Right lung (tissue), 5 donors: Measurements from ENCODE around the gene BMP5. TPM values are rescaled to one million over a fixed set of nuclear protein-coding genes. Genes with fewer than 3 reads are reported as not detected.

Experiments used
- DNase-seq, 2 donors: peaks; one replicate each; pipeline ENCODE4 v3.0.0-alpha.2; 2013
- polyA plus RNA-seq, 5 donors: library from polyadenylated mRNA; unstranded; fragments of 120-200 nt; gene quantifications; one replicate each; pipeline versions ENCODE4 v1.2.1 to v1.2.3, GENCODE V29; 2013; ENCODE audit warnings: inconsistent platforms in 1 of 5, low replicate concordance in 1 of 5; ENCODE audit not compliant: insufficient read length in 5 of 5, insufficient read depth in 1 of 5

Gene BMP5
- polyA plus RNA-seq, 5 donors, result 65.3 to 95.9 (median 81.3) TPM

DNA sequence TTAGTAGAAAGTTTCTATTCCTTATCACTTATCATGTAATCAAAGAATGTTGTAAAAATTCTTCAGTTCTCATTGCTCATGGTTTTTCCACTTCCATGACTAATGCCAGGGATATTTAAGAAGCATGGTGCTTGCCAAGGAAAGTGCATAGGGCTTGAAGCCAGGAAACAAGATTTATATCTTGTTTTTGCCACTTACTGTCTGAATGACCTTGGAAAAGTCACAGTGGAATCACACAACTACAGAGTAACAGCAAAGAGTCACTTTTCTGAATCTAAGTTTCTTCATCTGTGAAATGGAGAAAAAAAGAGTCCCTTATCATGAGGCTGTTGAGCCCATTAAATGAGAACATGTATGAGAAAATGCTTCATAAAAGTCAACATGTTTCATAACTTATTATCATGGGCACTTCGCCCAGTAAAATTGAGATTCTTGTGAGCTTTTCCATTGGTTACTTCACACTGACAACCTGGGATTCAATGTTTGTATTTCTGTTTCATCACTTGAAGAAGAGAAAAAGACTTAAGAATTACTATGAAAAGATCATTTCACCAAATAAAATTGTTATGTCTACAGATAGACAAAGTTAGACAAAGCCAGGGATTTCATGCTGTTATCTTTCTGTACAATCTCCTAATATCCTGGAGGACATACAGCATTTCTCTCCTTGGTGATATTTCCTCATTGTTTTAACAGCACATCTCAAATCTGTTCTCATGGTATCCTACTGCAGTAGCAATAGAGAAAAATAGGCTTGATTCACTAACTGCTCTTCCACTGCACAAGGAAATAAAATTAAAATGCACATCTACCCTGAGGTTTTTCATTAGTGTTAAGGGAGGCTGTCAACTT, 7.6 kb upstream of the BMP5 start:
- DNase-seq, result no peak

DNA sequence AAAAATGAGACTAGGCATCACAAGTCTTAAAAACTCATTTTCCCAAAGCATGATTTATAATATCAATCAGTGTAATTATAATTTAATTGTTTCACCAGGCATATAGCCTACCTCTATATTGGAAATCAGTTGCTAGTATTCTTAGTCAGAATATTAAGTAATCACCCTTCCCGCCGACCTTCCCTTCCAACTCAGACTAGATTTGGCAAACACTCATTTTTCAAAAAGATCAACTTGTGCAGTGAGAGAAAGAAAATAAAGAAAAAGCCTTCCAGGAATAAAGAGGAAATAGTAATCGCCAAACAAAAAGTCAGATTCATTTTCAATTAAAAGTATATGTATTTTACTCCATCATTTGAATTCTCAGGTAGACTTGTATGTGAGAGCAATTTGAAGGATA, 1.9 kb upstream of the BMP5 start:
- DNase-seq, result no peak

DNA sequence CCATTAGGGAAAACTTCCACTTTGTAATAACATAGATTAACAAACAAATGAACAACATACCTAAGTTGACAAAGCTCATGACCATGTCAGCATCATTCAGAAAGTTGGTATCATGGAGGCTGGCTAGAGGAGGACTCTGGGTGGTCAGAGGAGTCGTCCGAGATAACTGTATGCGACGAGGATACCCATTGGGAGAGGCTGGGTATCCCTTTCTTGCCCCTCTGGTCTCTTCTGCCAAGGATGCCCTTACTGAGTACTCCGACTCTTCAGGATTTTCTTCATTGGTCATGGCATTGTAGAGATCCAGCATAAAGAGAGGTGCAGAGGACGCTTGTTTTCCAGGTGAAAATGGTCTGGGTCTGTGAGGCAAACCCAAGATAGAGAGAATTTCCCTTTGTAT, 1.1 kb downstream of the BMP5 start:
- DNase-seq, result no peak

DNA sequence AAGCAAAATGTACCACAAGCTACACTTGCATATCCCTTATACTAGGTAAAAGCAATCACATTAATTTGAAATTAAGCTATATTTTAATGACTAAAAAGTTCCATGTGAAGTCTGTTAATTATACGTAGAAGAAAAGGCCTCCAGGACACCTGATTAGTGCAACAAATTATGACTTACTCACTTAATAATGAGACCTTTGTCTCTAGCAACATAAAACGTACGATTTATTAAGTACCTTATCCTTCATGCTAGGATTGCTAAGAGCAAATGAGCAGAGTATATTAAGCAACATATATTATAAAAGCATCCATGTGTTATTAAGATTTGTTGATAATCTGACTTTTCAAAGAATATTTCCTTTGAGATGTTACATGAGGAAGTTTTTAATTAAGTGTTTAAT, 2.5 kb downstream of the BMP5 start:
- no peak for DNase-seq

DNA sequence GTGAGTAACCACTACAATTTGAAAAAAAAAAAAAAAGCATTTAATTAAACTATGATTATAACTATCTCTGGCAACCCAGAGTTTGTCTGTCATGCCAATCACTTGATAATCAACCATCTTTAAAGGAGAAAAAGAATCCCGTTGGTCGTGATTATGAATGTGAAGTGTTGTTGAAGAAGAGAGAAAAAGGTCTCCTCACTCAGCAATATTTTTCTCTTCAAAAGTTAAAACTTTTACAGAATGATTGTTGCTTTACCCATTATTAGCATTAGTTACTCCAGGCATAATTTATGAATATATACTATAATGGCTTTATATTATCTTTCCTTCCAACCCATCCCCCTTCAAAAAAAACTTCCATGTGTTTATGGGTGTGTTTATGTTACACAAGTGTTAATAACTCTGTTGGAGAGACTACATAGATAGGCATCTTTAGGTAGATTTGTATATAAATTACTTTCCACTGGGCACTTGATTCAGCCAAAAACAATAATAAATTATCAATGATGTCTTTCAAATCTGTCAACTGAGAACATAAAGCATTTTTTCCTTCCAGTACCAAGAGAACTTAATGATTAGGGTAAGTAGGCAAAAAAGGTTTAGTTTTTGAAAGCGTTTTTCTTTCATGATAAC, 5.1 kb downstream of the BMP5 start:
- DNase-seq, result no peak

DNA sequence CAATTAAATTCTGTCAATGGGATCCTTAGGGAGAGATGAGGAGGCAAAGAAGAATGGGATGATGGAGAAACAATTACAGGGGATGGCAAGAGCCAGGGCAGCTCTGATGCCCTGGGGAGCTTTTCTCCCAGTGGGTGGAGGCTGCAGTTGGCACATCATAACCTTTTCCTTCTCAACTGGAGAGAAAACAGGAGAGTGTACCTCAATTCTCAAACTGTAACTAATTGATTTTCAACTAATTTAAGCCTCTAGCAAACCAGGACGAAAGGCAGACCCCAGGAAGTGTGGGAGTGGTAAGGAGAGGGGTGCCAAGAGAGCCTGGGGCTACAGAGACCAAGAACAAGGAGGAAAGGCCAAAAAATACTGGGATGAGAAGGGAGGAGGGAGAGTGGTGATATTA, 5.7 kb downstream of the BMP5 start:
- DNase-seq, result no peak

DNA sequence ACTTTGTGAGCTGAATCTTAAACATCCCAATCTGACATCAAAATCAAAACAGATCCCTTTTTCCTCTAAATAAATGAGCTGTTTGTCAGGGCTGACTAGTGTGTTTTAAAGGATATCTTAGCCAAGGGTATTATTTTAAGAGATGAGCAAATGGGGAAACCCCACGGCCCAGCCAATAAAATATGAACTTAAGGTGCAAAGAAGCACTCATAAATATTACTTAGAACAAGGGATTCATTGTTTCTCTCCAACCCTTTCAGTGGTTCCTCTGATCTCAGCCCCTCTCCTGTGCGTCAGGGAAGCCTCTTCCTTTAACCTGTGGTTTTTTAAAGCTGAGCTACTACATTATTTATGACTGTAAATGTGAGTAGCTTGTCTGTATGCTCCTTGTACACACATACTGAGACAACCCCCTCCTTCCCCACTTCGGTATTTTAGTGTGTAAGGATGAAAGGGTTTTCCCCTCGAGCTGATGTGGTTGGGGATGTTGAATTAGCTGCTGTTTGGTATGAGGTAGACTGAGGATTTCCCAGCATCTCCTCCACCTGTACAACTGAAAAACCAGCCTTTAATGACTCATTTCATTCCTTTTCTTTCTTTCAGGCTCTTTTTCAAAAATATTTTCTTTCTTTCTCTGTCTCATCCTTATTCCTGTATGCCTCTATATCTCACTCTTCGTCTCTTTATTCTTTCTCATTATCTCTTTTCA, 6.5 kb downstream of the BMP5 start:
- DNase-seq, result no peak

DNA sequence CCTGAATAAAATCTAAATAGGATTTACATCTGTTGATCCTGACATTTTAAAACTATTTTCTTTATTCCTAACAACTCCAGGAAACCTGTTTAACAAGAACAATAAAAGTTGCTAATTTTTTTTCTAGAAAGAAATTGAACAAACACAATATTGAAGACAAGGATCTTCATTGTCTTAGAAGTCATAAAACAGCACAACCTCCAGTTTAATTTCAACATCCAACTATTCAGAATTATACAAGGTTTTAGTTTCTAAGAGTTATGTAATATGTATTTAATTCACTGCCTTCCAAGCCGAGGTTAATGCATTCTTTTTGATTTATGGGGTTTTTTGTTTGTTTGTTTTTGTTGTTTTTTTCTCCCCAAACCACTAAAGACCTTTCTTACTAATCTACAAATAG, 7.2 kb downstream of the BMP5 start:
- DNase-seq, result no peak

DNA sequence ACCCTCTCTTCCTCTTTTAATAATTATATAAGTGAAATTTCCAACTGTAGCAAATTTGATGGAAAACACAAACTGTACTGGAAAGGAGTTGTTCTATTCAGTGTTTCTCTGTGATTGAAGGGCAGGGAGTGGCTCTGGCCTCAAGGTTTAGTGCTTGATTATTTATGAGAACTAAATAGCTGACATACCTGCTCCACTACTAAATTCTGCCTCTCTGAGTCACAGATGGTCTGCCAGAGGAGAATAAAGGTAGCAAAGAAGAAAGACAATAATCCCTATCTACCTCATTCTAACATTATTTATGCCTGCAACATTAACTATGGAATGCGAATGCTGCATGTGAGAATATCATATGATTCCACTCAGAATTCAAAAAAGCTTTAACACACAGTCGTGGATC, 9.3 kb downstream of the BMP5 start:
- no peak for DNase-seq

DNA sequence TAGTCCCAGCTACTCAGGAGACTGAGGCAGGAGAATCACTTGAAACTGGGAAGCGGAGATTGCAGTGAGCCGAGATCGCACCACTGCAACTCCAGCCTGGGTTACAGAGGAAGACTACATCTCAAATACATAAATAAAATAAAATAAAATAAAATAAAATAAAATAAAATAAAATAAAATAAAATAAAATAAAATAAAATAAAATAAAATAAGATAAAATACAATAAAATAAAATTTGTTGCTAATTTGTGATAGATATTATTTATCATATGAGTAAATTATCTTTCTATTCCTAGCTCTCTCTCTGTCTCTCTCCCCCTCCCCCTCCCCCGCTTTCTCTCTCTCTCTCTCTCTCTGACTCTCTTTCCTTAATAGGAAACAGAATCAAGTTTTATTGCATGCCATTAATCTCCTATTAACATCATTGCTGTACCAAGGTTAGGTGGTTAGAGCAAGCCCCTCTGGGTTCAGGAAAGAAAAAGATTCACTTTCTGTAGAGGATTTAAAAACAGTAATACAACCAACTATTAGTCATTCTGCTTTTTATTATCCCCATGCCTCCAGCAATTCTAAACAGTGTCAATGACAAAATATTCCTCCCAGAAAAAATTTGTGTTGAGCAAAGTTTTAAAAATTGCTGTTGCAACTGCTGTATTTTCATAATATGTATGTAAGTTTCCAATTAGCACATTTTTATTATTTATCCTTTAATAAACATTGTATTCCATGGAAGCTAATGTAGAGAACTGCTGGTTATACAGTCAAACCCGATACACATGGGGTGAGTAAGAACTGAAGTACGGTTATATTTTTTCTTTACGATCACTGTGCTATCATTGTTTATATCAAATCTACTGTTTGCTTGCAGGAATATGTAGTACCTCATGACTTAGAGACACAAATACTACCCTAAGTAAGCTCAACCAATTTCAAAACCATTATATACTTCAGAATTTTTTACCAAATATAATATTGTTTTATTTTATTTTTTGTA, 22.1 kb downstream of the BMP5 start:
- DNase-seq, result no peak

DNA sequence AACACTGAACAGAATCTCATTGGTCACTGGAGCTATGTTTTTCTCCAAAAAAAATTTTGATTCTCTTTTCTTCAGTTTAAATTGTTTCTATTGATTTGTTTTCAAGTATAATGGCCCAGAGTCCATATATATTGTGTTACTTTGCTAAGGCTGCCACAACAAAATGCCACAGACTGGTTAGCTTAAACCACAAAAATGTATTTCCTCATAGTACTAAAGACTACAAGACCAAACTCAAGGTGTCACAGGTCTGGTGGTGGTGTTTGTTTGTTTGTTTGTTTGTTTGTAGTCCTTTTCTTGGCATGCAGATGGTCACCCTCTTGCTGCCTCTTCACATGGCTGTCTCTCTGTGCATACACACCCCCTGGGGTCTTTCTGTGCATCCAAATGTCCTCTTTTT, 34.0 kb downstream of the BMP5 start:
- DNase-seq, result no peak

DNA sequence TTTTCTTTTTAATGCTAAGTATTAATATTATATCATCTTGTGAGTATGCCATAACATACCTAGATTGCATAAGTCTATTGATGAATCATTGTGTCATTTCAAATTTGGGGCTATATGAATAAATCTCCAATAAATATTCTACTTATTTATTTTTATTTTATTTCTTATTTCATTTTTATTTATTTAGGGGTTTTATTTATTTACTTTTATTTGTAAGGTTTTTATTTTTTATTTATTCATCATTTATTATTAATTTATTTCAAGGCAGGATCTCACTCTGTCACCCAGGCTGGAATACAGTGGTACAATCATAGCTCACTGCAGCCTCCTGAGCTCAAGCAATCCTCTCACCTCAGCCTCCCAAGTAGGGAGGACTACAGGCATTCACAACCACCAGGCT, 36.3 kb downstream of the BMP5 start:
- no peak for DNase-seq

DNA sequence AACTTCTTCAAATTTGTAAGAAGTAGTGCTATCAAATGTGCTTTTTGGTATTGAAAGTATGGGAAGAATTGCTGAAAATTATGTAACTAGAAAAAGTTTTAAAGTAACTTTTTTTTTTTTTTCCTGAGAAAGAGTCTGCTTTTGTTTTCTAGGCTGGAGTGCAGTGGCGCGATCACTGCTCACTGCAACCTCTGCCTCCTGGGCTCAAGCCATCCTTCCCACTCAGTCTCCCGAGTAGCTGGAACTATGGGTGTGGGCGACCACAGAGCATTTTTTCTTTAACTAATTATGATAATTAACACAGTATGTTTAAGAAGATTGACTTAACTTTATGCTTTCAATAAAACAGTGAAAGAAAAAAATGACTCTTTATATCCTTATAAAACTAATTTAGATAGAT, 38.4 kb downstream of the BMP5 start:
- DNase-seq, result no peak

DNA sequence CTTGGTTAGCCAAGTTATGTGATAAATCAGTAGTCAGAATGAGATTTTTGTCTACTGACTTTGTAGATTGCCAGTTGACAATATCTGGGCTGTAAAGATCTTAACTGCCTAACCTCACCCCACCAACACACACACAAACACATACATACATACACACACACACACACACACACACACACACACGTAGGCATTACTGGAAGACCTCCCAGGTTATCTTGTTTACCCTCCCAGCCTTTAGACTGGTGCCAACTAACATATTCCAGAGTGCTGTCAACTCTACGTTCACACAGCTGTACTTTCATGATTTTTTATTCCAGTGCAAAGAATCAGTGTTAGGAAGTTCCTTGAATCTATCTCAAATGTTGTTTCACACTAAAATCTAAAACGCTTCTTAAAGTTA, 38.9 kb downstream of the BMP5 start:
- peak; percentile 30 to 42 for DNase-seq

DNA sequence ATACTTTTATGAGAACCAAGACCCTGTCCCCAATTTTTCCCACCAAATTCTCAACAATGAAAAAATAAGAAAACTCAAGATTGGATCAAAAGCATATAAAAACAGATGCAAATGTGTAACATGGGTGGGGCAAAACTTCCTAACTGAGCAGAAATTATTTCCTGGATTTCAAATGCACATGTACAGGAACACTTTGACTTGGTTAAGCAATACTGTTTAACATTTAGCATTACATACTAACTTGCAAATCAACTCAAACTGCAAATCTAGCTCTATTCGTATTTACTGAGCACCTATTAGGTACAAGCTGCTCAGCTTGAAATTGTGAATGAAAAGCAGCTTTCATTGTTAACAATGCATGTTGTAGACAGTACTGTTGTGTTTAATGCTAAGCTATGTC, 40.2 kb downstream of the BMP5 start:
- DNase-seq, result no peak

DNA sequence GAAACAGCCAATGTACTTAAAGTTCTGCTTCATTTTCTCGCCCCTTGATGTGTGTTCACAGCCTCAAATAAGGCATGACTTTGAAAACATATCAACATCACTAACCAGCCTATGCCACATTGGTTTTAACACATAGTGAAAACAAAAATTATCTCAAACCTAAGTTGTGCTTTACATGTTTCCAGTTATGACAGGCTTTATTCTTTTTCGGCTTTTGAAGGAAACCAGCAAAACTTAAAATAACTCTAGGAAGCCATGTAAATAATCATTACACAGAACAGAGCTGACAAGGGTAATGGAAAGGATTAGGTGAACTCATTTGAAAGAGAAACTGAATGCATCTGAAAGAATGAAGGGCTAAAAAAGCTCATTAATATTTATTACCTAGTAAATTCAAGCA, 42.1 kb downstream of the BMP5 start:
- DNase-seq, result no peak

DNA sequence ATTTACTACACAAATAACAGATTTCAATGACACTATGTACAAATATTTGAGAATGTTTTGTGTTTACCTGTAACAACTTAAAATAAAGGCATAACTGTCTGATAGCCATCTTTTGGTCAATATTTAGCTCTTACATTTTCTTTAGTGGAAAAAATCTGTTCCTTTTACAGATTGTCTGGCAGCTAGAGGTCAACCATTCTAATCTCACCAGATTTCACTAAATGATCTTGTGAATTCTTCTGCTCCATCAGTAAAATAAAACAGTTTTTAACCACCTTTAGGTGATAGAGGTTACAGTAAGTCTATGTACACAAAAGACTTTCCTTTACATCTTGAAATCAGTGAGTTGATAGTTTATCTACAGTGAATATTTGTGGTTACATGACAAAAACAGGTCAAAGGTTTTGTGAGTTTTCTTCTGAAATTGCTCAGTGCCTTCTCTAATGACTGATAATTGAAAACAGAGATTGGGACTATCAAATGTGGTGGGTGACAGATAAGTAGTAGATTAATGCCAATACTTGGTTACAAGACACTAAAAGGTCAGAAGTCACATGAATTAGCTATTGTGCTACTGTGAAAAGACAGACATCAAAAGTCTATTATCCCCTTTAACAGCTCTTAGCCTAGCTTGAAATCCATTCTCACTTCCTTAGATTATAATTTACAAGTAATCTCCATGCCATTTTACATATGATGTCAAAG, 47.4 kb downstream of the BMP5 start:
- no peak for DNase-seq

DNA sequence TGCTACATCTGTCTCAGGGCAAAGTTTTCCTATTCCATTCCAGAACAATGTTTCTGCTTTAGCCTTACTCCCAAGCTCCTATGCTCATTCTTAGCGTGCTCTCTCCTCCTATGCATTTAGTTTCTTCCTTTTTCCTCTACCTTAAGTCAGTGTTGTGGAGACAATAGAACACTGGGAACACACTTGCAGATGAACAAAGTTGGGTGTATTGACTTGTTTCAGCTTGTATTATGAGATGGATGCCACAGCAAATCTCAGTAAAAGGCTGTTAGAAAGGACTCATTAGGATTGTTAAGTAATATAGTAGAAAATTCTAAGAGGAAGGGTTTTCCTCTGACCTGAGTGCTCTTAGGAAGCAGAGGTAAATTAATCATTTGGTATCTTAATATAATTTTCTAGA, 48.4 kb downstream of the BMP5 start:
- no peak for DNase-seq

DNA sequence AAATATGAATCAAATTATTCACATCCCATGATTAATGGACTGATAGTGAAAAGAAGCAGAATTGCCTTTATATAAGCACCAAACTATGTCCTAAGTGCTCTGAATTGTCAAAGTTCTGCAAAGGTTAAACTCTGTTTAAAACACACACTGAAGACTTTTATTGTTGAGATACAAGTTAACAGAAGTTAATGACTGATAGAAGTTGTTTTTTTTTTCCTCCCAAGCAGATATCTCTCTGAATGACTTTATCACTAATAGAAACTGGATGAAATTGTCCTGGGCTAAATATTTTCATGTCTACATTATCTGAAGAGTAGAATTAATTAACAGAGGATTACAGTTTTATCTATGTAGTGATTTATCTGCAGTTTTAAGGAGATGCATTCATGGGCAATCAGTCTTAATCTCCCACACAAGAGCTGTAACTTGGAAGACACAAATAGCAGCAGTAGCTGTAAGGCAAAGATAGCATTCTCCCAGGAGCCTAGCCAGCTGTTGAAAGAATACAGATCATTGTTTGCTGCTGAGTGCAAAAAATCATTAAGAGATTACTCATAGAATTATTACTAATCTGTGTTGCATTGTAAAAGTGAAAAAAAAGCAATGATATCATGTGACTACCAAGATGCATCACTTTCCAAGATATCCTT, 49.9 kb downstream of the BMP5 start:
- DNase-seq, result no peak

DNA sequence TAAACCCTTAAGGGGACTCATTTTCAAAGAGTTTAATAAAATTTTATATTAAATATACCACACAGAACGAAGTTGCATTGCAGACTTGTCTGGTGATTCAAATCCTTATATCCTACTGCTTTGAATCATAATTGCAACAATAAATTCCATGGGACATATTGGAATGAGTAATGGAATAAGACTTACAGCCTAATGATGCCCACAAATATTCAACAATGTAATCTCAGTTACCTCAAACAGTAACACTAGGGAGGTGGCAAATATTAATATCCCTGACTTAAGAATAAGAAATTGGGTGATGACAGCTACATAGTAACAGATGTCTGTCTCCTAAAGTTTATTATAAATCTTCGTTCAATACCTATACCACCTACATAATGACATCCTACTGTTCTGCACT, 52.6 kb downstream of the BMP5 start:
- no peak for DNase-seq

DNA sequence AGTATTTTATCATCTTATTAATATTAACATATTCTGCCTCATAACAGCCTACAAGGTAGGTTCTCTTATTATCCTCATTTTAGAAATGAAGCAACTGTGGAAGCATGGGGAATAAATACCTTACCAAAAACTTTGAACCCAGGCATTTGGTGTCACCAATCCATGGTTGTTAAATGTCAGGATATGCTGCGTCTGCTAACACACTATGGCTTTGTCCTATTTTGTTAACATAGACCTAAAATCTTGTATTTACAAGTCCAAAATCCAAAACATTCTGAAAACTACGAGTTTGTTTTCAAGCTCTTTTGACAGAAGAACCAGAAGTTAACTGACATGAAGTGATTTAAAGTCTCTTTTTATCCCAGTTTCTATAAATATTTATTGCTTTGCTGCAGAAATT, 53.4 kb downstream of the BMP5 start:
- DNase-seq, result no peak
